Endothelial cell of umbilical vein (primary cell): ENCODE measurements around the gene NSDHL. TPM values are rescaled to one million over a fixed set of nuclear protein-coding genes. Genes with fewer than 3 reads are reported as not detected.

Source experiments
- BruUV-seq: library from RNA; stranded (reverse); fragments of 400-500 nt; replicated peaks from 2 replicates; lab custom pipeline; 2021; lab: Mats Ljungman, UMichigan
- CTCF ChIA-PET: fragments of 300-600, 350-600 bp; sonication (Branson Sonifier 250); formaldehyde crosslinking; loops from one replicate; lab custom pipeline; 2021; ENCODE audit warnings: antibody characterized with exemption, inconsistent platforms; lab: Charles Lee
- POLR2A ChIA-PET: fragments of 300-600, 350-600 bp; sonication (Branson Sonifier 250); formaldehyde crosslinking; loops from one replicate; lab custom pipeline; 2021; ENCODE audit warnings: antibody characterized with exemption, inconsistent platforms; lab: Charles Lee
- DNase-seq: peaks from one replicate; pipeline ENCODE4 v3.0.0-alpha.2; 2011; ENCODE audit warnings: low read depth, low spot score
- FAIRE-seq: peaks from 2 replicates; lab custom pipeline; 2011; peaks lifted over from hg19 to GRCh38; lab: Jason Lieb, UNC
- H2AFZ ChIP-seq: 2 replicates; pipeline ENCODE4 v1.6.0; 2012; ENCODE audit warnings: low read depth, low read length, control low read depth, inconsistent platforms
- H3K27ac ChIP-seq: 2 replicates; pipeline ENCODE4 v1.5.1; 2011; ENCODE audit warnings: low read depth, mild to moderate bottlenecking, control low read depth, low read length, moderate library complexity; ENCODE audit not compliant: insufficient read depth
- H3K27me3 ChIP-seq, 2 experiments: 2 replicates each; pipeline versions ENCODE4 v1.6.0 to v1.6.1; 2011; ENCODE audit warnings: low read length in 2 of 2, mixed read lengths in 1 of 2; ENCODE audit not compliant: control insufficient read depth in 2 of 2, insufficient read depth in 2 of 2
- H3K36me3 ChIP-seq, 2 experiments: 2 replicates in 1 of 2; 3 replicates in 1 of 2; pipeline ENCODE4 v1.5.1; 2011; ENCODE audit warnings: low read length in 2 of 2, mild to moderate bottlenecking in 1 of 2, moderate library complexity in 1 of 2; ENCODE audit not compliant: control insufficient read depth in 2 of 2, insufficient read depth in 2 of 2; ENCODE audit errors: extremely low read depth in 1 of 2
- H3K4me1 ChIP-seq: 3 replicates; pipeline ENCODE4 v1.5.1; 2011; ENCODE audit warnings: mild to moderate bottlenecking, low read length; ENCODE audit not compliant: control insufficient read depth, insufficient read depth; ENCODE audit errors: extremely low read depth
- H3K4me2 ChIP-seq: 2 replicates; pipeline ENCODE4 v1.6.1; 2011; ENCODE audit warnings: low read length, control low read depth, mixed read lengths; ENCODE audit not compliant: insufficient read depth
- H3K4me3 ChIP-seq, 3 experiments: fragments of 200-600 bp in 1 of 3; sonication (generic), shearing (Covaris generic) in 1 of 3; replicated peaks in 1 of 3; 2 replicates each; pipeline ENCODE4 v1.5.1; 2011 to 2016; ENCODE audit warnings: control low read depth in 3 of 3, low read length in 3 of 3, mild to moderate bottlenecking in 2 of 3, inconsistent platforms in 1 of 3, low read depth in 1 of 3, moderate library complexity in 1 of 3; ENCODE audit not compliant: insufficient read depth in 1 of 3
- H3K79me2 ChIP-seq: 2 replicates; pipeline ENCODE4 v1.6.0; 2012; ENCODE audit warnings: low read length, inconsistent platforms; ENCODE audit not compliant: control insufficient read depth, insufficient read depth
- H3K9ac ChIP-seq: replicated peaks from 2 replicates; pipeline ENCODE3; 2011; ENCODE audit warnings: low read length, control low read depth; ENCODE audit not compliant: insufficient read depth; ENCODE audit errors: extremely low read depth
- H3K9me1 ChIP-seq: replicated peaks from 3 replicates; pipeline ENCODE4 v1.6.0; 2011; ENCODE audit warnings: mild to moderate bottlenecking, low read length; ENCODE audit not compliant: control insufficient read depth, insufficient read depth; ENCODE audit errors: extremely low read depth
- H3K9me3 ChIP-seq: replicated peaks from 2 replicates; pipeline ENCODE4 v1.5.1; 2012; ENCODE audit warnings: low read length, inconsistent platforms; ENCODE audit not compliant: control insufficient read depth, insufficient read depth
- H4K20me1 ChIP-seq: replicated peaks from 2 replicates; pipeline ENCODE3; 2011; ENCODE audit warnings: mild to moderate bottlenecking, low read length; ENCODE audit not compliant: control insufficient read depth, insufficient read depth; ENCODE audit errors: extremely low read depth
- EZH2 ChIP-seq: IDR thresholded peaks from 2 replicates; pipeline ENCODE4 v1.6.1; 2012; ENCODE audit warnings: borderline replicate concordance, low read depth, mild to moderate bottlenecking, moderate library complexity, low read length, inconsistent platforms; ENCODE audit not compliant: severe bottlenecking
- FOS ChIP-seq: IDR thresholded peaks from 2 replicates; pipeline ENCODE4 v1.6.1; 2011; ENCODE audit warnings: mild to moderate bottlenecking, low read length, moderate library complexity, borderline replicate concordance; ENCODE audit not compliant: insufficient read depth
- GATA2 ChIP-seq: IDR thresholded peaks from 2 replicates; pipeline ENCODE4 v1.7.0; 2011; ENCODE audit warnings: low read depth, mild to moderate bottlenecking, moderate library complexity, mixed read lengths, low read length; ENCODE audit not compliant: insufficient read length, insufficient read depth
- JUN ChIP-seq: IDR thresholded peaks from 2 replicates; pipeline ENCODE4 v1.6.1; 2011; ENCODE audit warnings: borderline replicate concordance, low read depth; ENCODE audit not compliant: insufficient read length, insufficient read depth
- MAX ChIP-seq: IDR thresholded peaks from 2 replicates; pipeline ENCODE4 v1.6.1; 2011; ENCODE audit not compliant: insufficient read depth, insufficient read length
- MYC ChIP-seq: IDR thresholded peaks from one replicate; pipeline ENCODE4 v1.6.1; 2011; ENCODE audit warnings: mild to moderate bottlenecking, low read depth, low read length
- POLR2A ChIP-seq: IDR thresholded peaks from 2 replicates; pipeline ENCODE4 v1.6.1; 2012; ENCODE audit warnings: low read depth, mild to moderate bottlenecking, control low read depth, low read length
- POLR2AphosphoS5 ChIP-seq: IDR thresholded peaks from 2 replicates; pipeline ENCODE4 v1.6.1; 2012; ENCODE audit warnings: low read depth, mild to moderate bottlenecking, control low read depth, low read length, moderate library complexity; ENCODE audit not compliant: insufficient read depth
- dilution Hi-C: fragments of 300-500 bp; cut with MboI; formaldehyde crosslinking; loops from one replicate; pipeline ENCODE4 v1.15.0; 2019; ENCODE audit warnings: low sequenced_read_pairs; ENCODE audit not compliant: extremely low pct_ligation_motif_present
- intact Hi-C: fragments of 100-400 bp; cut with micrococcal nuclease; formaldehyde crosslinking; loops from one replicate; pipeline ENCODE4 v1.10.0; 2022
- polyA plus RNA-seq, 4 experiments: library from polyadenylated mRNA; depleted of rRNA in 3 of 4; stranded (reverse) in 3 of 4; unstranded in 1 of 4; fragments of >200 nt; gene quantifications; 2 replicates each; pipeline versions ENCODE4 v1.2.1 to v1.2.3, GENCODE V29; 2011 to 2012; ENCODE audit warnings: missing spikeins in 1 of 4
- total RNA-seq: library from RNA; stranded (reverse); gene quantifications from 2 replicates; pipeline ENCODE4 v1.2.3, GENCODE V29; 2021
- TF ChIP-seq, protein P1 (sequence below), 2 donors: IDR thresholded peaks; 1 replicate in 1 of 2; 2 replicates in 1 of 2; pipeline ENCODE4 v1.5.1; 2011; ENCODE audit warnings: low read length in 2 of 2, mild to moderate bottlenecking in 2 of 2, moderate library complexity in 2 of 2, control low read depth in 1 of 2, inconsistent platforms in 1 of 2, low read depth in 1 of 2; ENCODE audit not compliant: insufficient read depth in 1 of 2; ENCODE audit errors: extremely low read depth in 1 of 2

The NSDHL gene
- total and polyA plus RNA-seq, 2 donors (not counting 3 experiments of a cell fraction or from before 2014, with no cell fraction given) = 40.0 to 43.7 TPM

DNA sequence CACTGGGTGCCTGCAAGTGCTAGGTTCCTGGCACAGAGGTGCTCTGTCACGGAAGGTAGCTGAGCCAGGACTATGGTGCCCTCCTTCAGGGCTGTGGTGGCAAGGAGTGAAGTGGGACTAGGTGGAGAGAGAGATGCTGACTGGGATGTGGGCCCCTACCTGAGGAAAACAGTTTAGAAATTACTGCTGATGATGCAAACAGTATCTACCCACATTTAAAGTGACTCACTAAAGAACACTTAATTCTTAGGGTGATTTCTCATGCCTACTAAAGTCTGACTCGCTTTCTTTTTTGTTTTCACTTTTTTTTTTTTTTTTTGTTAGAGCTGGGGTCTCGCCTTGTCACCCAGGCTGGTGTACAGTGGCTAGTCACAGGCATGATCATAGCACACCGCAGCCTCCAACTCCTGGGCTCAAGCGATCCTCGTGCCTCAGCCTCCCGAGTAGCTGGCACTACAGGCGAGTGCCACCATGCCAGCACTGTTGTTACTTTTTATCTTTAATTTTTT lies 70.1 kb downstream of the NSDHL start:
- POLR2A ChIA-PET = no interaction called here
- no peak for FAIRE-seq
- BruUV-seq = no TSS peak

More for the DNA sequence above, 70.1 kb downstream of the NSDHL start:
- H3K4me3 ChIP-seq = no peak overlapping the region
- dilution Hi-C loops = no loop called here
- TF ChIP-seq FOS = no peak
- TF ChIP-seq GATA2 = no peak
- no peak for TF ChIP-seq MYC
- TF ChIP-seq JUN = no peak
- TF ChIP-seq EZH2 = no peak
- TF ChIP-seq MAX = no peak
- TF ChIP-seq, protein P1, sequence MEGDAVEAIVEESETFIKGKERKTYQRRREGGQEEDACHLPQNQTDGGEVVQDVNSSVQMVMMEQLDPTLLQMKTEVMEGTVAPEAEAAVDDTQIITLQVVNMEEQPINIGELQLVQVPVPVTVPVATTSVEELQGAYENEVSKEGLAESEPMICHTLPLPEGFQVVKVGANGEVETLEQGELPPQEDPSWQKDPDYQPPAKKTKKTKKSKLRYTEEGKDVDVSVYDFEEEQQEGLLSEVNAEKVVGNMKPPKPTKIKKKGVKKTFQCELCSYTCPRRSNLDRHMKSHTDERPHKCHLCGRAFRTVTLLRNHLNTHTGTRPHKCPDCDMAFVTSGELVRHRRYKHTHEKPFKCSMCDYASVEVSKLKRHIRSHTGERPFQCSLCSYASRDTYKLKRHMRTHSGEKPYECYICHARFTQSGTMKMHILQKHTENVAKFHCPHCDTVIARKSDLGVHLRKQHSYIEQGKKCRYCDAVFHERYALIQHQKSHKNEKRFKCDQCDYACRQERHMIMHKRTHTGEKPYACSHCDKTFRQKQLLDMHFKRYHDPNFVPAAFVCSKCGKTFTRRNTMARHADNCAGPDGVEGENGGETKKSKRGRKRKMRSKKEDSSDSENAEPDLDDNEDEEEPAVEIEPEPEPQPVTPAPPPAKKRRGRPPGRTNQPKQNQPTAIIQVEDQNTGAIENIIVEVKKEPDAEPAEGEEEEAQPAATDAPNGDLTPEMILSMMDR (IDR thresholded peaks at IDR 0.05; ENCODE audit: extremely low read depth in 1 of 2, insufficient read depth in 1 of 2, low read depth in 1 of 2, low read length in 2 of 2) = no peak
- TF ChIP-seq POLR2AphosphoS5 = no peak
- no peak for TF ChIP-seq POLR2A
- no peak overlapping the region for H3K27ac ChIP-seq
- intact Hi-C loops = no loop called here
- no peaks in the 10 kb centered on the region for H3K9me3 ChIP-seq
- no peaks in the 10 kb centered on the region for H4K20me1 ChIP-seq
- CTCF ChIA-PET = no interaction called here
- H3K9ac ChIP-seq = no peak overlapping the region
- no peaks in the 10 kb centered on the region for H3K27me3 ChIP-seq
- no peak for DNase-seq
- H3K9me1 ChIP-seq = no peaks in the 10 kb centered on the region
- H2AFZ ChIP-seq = no peak overlapping the region
- no peaks in the 10 kb centered on the region for H3K36me3 ChIP-seq
- H3K4me2 ChIP-seq = no peak overlapping the region
- H3K79me2 ChIP-seq = peaks cover 24% of the 10 kb centered on the region
- peaks cover 21% of the 10 kb centered on the region for H3K4me1 ChIP-seq
